OCI-LY7 (cell line): ENCODE results near the gene TLE5. TPM values are rescaled to one million over a fixed set of nuclear protein-coding genes. Genes with fewer than 3 reads are reported as not detected.

Experiments used
- BruUV-seq: library from RNA; stranded (reverse); fragments of 400-500 nt; replicated peaks from 2 replicates; lab custom pipeline; 2021; lab: Mats Ljungman, UMichigan
- CTCF ChIA-PET: fragments of 300-600 bp; sonication (Branson Sonifier 250); formaldehyde crosslinking; loops from one replicate; lab custom pipeline; 2022; ENCODE audit warnings: antibody characterized with exemption; ENCODE audit not compliant: unreplicated experiment; lab: Charles Lee
- POLR2A ChIA-PET: fragments of 300-600 bp; sonication (Branson Sonifier 250); formaldehyde crosslinking; loops from one replicate; lab custom pipeline; 2022; ENCODE audit warnings: antibody characterized with exemption; lab: Charles Lee
- DNase-seq: peaks from one replicate; pipeline ENCODE4 v3.0.0-alpha.2; 2015; ENCODE audit warnings: low spot score
- H2AFZ ChIP-seq: fragments of 200-600 bp; sonication (generic), shearing (Covaris generic); 2 replicates; pipeline ENCODE4 v1.6.1; 2014; ENCODE audit warnings: mild to moderate bottlenecking, antibody characterized with exemption, low read length, moderate library complexity
- H3K27ac ChIP-seq: fragments of 200-600 bp; sonication (generic); 2 replicates; pipeline ENCODE4 v1.5.1; 2014; ENCODE audit warnings: mixed run types, low read depth, mild to moderate bottlenecking, moderate library complexity, low read length, inconsistent platforms; ENCODE audit not compliant: poor library complexity, severe bottlenecking
- H3K36me3 ChIP-seq: fragments of 200-600 bp; sonication (generic); 2 replicates; pipeline ENCODE4 v1.6.1; 2014; ENCODE audit warnings: mild to moderate bottlenecking, antibody characterized with exemption, low read length, moderate library complexity, mixed read lengths; ENCODE audit not compliant: insufficient read depth
- H3K4me1 ChIP-seq: fragments of 200-600 bp; sonication (generic); 2 replicates; pipeline ENCODE4 v1.5.1; 2014; ENCODE audit warnings: mild to moderate bottlenecking, low read length; ENCODE audit not compliant: insufficient read depth, poor library complexity, severe bottlenecking
- H3K4me2 ChIP-seq: fragments of 200-600 bp; sonication (generic); 2 replicates; pipeline ENCODE4 v1.6.1; 2014; ENCODE audit warnings: mild to moderate bottlenecking, low read length
- H3K4me3 ChIP-seq: fragments of 200-600 bp; sonication (generic); 2 replicates; pipeline ENCODE4 v1.5.1; 2014; ENCODE audit warnings: mild to moderate bottlenecking, low read depth, low read length; ENCODE audit not compliant: poor library complexity, severe bottlenecking
- H3K79me2 ChIP-seq: fragments of 200-600 bp; sonication (generic); 2 replicates; pipeline ENCODE4 v1.6.1; 2016; ENCODE audit warnings: low read depth, mild to moderate bottlenecking, low read length, moderate library complexity, mixed read lengths; ENCODE audit not compliant: insufficient read depth
- H3K9me2 ChIP-seq: fragments of 200-600 bp; sonication (generic); 2 replicates; pipeline ENCODE4 v1.6.1; 2016; ENCODE audit warnings: mild to moderate bottlenecking, low read length, mixed read lengths; ENCODE audit not compliant: insufficient read depth
- H3K9me3 ChIP-seq: fragments of 200-600 bp; sonication (generic); 2 replicates; pipeline ENCODE4 v1.6.1; 2014; ENCODE audit warnings: mild to moderate bottlenecking, mixed run types, low read length, mixed read lengths
- H4K20me1 ChIP-seq: fragments of 200-600 bp; sonication (generic); 2 replicates; pipeline ENCODE4 v1.6.1; 2014; ENCODE audit warnings: mild to moderate bottlenecking, antibody characterized with exemption, low read length, moderate library complexity, mixed read lengths; ENCODE audit not compliant: insufficient read depth
- CTCF ChIP-seq: fragments of 200-600 bp; sonication (generic); conservative IDR thresholded peaks from 2 replicates; pipeline ENCODE4 v1.5.1; 2014; ENCODE audit warnings: mild to moderate bottlenecking, antibody characterized with exemption, low read length, moderate library complexity, mixed read lengths
- EZH2phosphoT487 ChIP-seq: fragments of 200-600 bp; sonication (generic); IDR thresholded peaks from 2 replicates; pipeline ENCODE4 v1.6.1; 2018; ENCODE audit warnings: low read depth, borderline replicate concordance, mild to moderate bottlenecking, mixed run types, antibody characterized with exemption, low read length, moderate library complexity, mixed read lengths
- intact Hi-C: fragments of 100-400 bp; cut with micrococcal nuclease; formaldehyde crosslinking; loops from one replicate; pipeline ENCODE4 v1.10.0; 2022; ENCODE audit not compliant: unreplicated experiment
- total RNA-seq, 2 experiments: library from RNA; depleted of rRNA in 1 of 2; stranded (reverse); fragments of >200 nt in 1 of 2; shearing (Covaris generic) in 1 of 2; gene quantifications; 2 replicates each; pipeline ENCODE4 v1.2.3, GENCODE V29; 2014 to 2022

The TLE5 gene
- total RNA-seq, 2 experiments from 2014 or later = 376 to 424 TPM

GRCh38 chr19:3100331-3100730 lies 38.0 kb upstream of the TLE5 start:
- BruUV-seq = no TSS peak
- Histone ChIP-seq H4K20me1 (peaks cover 12% of the 10 kb centered on the region; the same call in 1 of the 2 replicates), H3K27ac (no peak overlapping the region), H3K9me2 (no peaks in the 10 kb centered on the region), H3K4me1 (peaks cover 22% of the 10 kb centered on the region), H3K79me2 (0 out of 2 replicates have a peak, but pooled peaks cover 4% of the 10 kb centered on the region), H3K4me3 (no peak overlapping the region), H3K9me3 (no peaks in the 10 kb centered on the region), H3K36me3 (no peaks in the 10 kb centered on the region), H2AFZ (no peak overlapping the region), H3K4me2 (no peak overlapping the region)
- CTCF ChIA-PET = no interaction called here
- POLR2A ChIA-PET = no interaction called here
- no peak for DNase-seq
- intact Hi-C loops = no loop called here
- no peak for TF ChIP-seq CTCF
- no peak for TF ChIP-seq EZH2phosphoT487

- H3K9me2 ChIP-seq = no peaks in the 10 kb centered on the region
- TF ChIP-seq CTCF (no peak), EZH2phosphoT487 (no peak)
- peaks cover 9% of the 10 kb centered on the region; the same call in 1 of the 2 replicates for H3K79me2 ChIP-seq
- no peaks in the 10 kb centered on the region for H3K9me3 ChIP-seq
- H3K4me2 ChIP-seq = peak overlapping the region; percentile 36
- H3K4me3 ChIP-seq = no peak overlapping the region
- BruUV-seq = no TSS peak
- ChIA-PET POLR2A (no interaction called here), CTCF (interaction anchor here (0.6 kb wide), 1 partner anchor 350 kb away, joined by 4 read pairs; no protein-coding TSS in a partner anchor)
- intact Hi-C loops = no loop called here
- no peak overlapping the region for H3K27ac ChIP-seq
- no peaks in the 10 kb centered on the region for H3K36me3 ChIP-seq
- H2AFZ ChIP-seq = no peak overlapping the region
- H4K20me1 ChIP-seq = peaks cover 19% of the 10 kb centered on the region; the same call in 1 of the 2 replicates
- DNase-seq = no peak
- peaks cover 27% of the 10 kb centered on the region for H3K4me1 ChIP-seq
These were observed 37.3 kb upstream of the TLE5 start for GRCh38 chr19:3099347-3100145.
